Astrocyte (in vitro differentiated cells and primary cell): ENCODE data around the gene CBY3.
"Not testable (repeated sequence)": the region's sequence is repeated elsewhere in the genome, so short reads cannot be mapped to it uniquely, and the experiment has no call there.

Experiments
- CTCF ChIP-seq: IDR thresholded peaks from 2 replicates; pipeline ENCODE4 v1.5.1; 2011; ENCODE audit warnings: low read depth, mild to moderate bottlenecking, inconsistent platforms, low read length, moderate library complexity; ENCODE audit not compliant: insufficient read depth
- EZH2 ChIP-seq: IDR thresholded peaks from 2 replicates; pipeline ENCODE4 v1.6.1; 2012; ENCODE audit warnings: mild to moderate bottlenecking, low read length, inconsistent platforms; ENCODE audit not compliant: insufficient read depth

DNA sequence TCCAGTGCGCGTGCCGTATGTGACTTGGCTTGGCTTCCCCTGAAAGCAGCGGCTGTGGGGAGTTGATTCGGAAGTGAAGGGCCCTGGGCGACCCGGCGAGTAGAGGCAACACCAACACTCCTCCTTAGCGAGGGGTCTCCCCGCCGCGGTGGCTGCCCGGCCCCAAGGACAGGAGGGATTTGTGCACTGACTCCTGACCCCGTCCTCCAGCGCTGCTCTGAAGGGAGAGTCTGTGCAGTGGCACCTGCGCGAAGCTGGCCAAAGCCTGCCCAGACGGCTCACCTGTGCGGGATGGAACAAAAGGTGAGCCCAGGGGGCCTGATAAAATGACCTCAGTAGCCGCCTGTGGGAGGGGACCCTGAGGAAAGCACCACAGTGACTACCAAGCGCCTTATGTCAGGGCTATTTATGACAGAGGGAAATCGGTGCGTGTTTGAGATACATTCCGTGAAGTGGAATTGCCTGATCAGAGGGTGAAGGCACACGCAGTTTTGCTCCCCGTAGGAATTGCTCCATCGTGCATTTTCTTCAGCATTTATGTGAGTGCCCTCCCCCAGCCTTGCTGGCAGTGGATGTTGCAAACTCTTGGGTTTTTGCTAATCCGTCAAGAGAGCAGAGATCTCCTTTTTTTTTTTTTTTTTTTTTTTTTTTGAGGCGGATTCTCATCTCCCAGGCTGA is 22.5 kb downstream of the CBY3 start:
- not testable (repeated sequence) for TF ChIP-seq CTCF, EZH2
